Measurements from ENCODE around the gene UNC5B. TPM values are rescaled to one million over a fixed set of nuclear protein-coding genes. Genes with fewer than 3 reads are reported as not detected.

UNC5B gene
- polyA plus RNA-seq, 1 experiment = 27.4 TPM

- no peaks in the 10 kb centered on the region for H3K27me3 ChIP-seq (ENCODE audit: control insufficient read depth, insufficient read depth, low read length)
- no peak for DNase-seq (ENCODE audit: low read depth)
- no peaks in the 10 kb centered on the region for H3K36me3 ChIP-seq (ENCODE audit: control insufficient read depth, insufficient read depth, low read length)
- H3K4me3 ChIP-seq (ENCODE audit: low read depth, low read length) = no peak overlapping the region
- no peak for TF ChIP-seq CTCF (IDR thresholded peaks at IDR 0.05; ENCODE audit: insufficient read depth, low read depth, low read length)
- ChIA-PET POLR2A (no interaction called here), CTCF (interaction anchor here (0.7 to 1.1 kb wide), 2 partner anchors 7 to 19 kb away, joined by 3 read pairs; no protein-coding TSS in a partner anchor)
Observed at GRCh38 chr10:71262817-71263216, 50.4 kb downstream of the UNC5B start.

- Histone ChIP-seq H3K36me3 (ENCODE audit: control insufficient read depth, insufficient read depth, low read length) (no peaks in the 10 kb centered on the region), H3K27me3 (ENCODE audit: control insufficient read depth, insufficient read depth, low read length) (no peaks in the 10 kb centered on the region), H3K4me3 (ENCODE audit: low read depth, low read length) (no peak overlapping the region)
- CTCF ChIA-PET = interaction anchor here (1.1 kb wide), 1 partner anchor 18 kb away, joined by 3 read pairs; no protein-coding TSS in a partner anchor
- POLR2A ChIA-PET = no interaction called here
- no peak for TF ChIP-seq CTCF (IDR thresholded peaks at IDR 0.05; ENCODE audit: insufficient read depth, low read depth, low read length)
- no peak for DNase-seq (ENCODE audit: low read depth)
Observed at GRCh38 chr10:71263376-71263775, 51.0 kb downstream of the UNC5B start.

- POLR2A ChIA-PET = no interaction called here
- DNase-seq (ENCODE audit: low read depth) = no peak
- CTCF ChIA-PET = interaction anchor here (2.1 kb wide), 1 partner anchor 56 kb away, joined by 7 read pairs; no protein-coding TSS in a partner anchor
- H3K4me3 ChIP-seq (ENCODE audit: low read depth, low read length) = no peak overlapping the region
- no peak for TF ChIP-seq CTCF (IDR thresholded peaks at IDR 0.05; ENCODE audit: insufficient read depth, low read depth, low read length)
- no peaks in the 10 kb centered on the region for H3K27me3 ChIP-seq (ENCODE audit: control insufficient read depth, insufficient read depth, low read length)
- H3K36me3 ChIP-seq (ENCODE audit: control insufficient read depth, insufficient read depth, low read length) = no peaks in the 10 kb centered on the region
Observed at GRCh38 chr10:71264345-71265200, 52.2 kb downstream of the UNC5B start.

- DNase-seq (ENCODE audit: low read depth) = no peak
- TF ChIP-seq CTCF (IDR thresholded peaks at IDR 0.05; ENCODE audit: insufficient read depth, low read depth, low read length) = no peak
- Histone ChIP-seq H3K27me3 (ENCODE audit: control insufficient read depth, insufficient read depth, low read length) (no peaks in the 10 kb centered on the region), H3K4me3 (ENCODE audit: low read depth, low read length) (no peak overlapping the region), H3K36me3 (ENCODE audit: control insufficient read depth, insufficient read depth, low read length) (no peaks in the 10 kb centered on the region)
- ChIA-PET CTCF (interaction anchor here (0.6 to 2.1 kb wide), 2 partner anchors 24 to 56 kb away, joined by 3 to 7 read pairs; no protein-coding TSS in a partner anchor), POLR2A (no interaction called here)
Observed at GRCh38 chr10:71265201-71265575, 52.8 kb downstream of the UNC5B start.

- Histone ChIP-seq H3K27me3 (ENCODE audit: control insufficient read depth, insufficient read depth, low read length) (no peaks in the 10 kb centered on the region), H3K36me3 (ENCODE audit: control insufficient read depth, insufficient read depth, low read length) (no peaks in the 10 kb centered on the region), H3K4me3 (ENCODE audit: low read depth, low read length) (no peak overlapping the region)
- ChIA-PET CTCF (interaction anchor here (0.6 to 6.2 kb wide), 3 partner anchors 19 to 57 kb away, joined by 3 to 48 read pairs (median 7); no protein-coding TSS in a partner anchor), POLR2A (no interaction called here)
- no peak for TF ChIP-seq CTCF (IDR thresholded peaks at IDR 0.05; ENCODE audit: insufficient read depth, low read depth, low read length)
- no peak for DNase-seq (ENCODE audit: low read depth)
Observed at GRCh38 chr10:71265618-71266146, 53.3 kb downstream of the UNC5B start.
